GM11168 (cell line): ENCODE measurements around the gene AGFG1.

Experiments used
- in situ Hi-C: fragments of 300-500 bp; cut with MboI; formaldehyde crosslinking; loops from one replicate; pipeline ENCODE4 v1.12.0; 2022; ENCODE audit warnings: low sequenced_read_pairs; ENCODE audit not compliant: unreplicated experiment

AGFG1 gene

GRCh38 chr2:227460833-227461232, 11.1 kb upstream of the AGFG1 start:
- in situ Hi-C loops: no loop called here

- in situ Hi-C loops: no loop called here
These were observed 10.0 kb upstream of the AGFG1 start for GRCh38 chr2:227461811-227462461.

GRCh38 chr2:227462462-227462951, 9.4 kb upstream of the AGFG1 start:
- in situ Hi-C loops: no loop called here

GRCh38 chr2:227462972-227463931, 8.7 kb upstream of the AGFG1 start:
- in situ Hi-C loops: no loop called here

- in situ Hi-C loops: no loop called here
These were observed 7.6 kb upstream of the AGFG1 start for GRCh38 chr2:227464361-227464760.

GRCh38 chr2:227464851-227465250, 7.1 kb upstream of the AGFG1 start:
- in situ Hi-C loops: no loop called here

GRCh38 chr2:227466887-227467600, 4.9 kb upstream of the AGFG1 start:
- in situ Hi-C loops: no loop called here

- in situ Hi-C loops: no loop called here
These were observed 544 bp upstream of the AGFG1 start for GRCh38 chr2:227471412-227471811.

GRCh38 chr2:227472265-227473121, 537 bp downstream of the AGFG1 start:
- in situ Hi-C loops: no loop called here

- in situ Hi-C loops: no loop called here
These were observed 1.1 kb downstream of the AGFG1 start for GRCh38 chr2:227473122-227473461.

GRCh38 chr2:227473806-227474205, 1.9 kb downstream of the AGFG1 start:
- in situ Hi-C loops: no loop called here

GRCh38 chr2:227474410-227474809, 2.5 kb downstream of the AGFG1 start:
- in situ Hi-C loops: no loop called here

- in situ Hi-C loops: no loop called here
These were observed 5.3 kb downstream of the AGFG1 start for GRCh38 chr2:227477291-227477690.

- in situ Hi-C loops: no loop called here
These were observed 8.0 kb downstream of the AGFG1 start for GRCh38 chr2:227479865-227480475.

GRCh38 chr2:227480528-227480927, 8.6 kb downstream of the AGFG1 start:
- in situ Hi-C loops: no loop called here

- in situ Hi-C loops: no loop called here
These were observed 10.8 kb downstream of the AGFG1 start for GRCh38 chr2:227482638-227483340.

- in situ Hi-C loops: no loop called here
These were observed 13.5 kb downstream of the AGFG1 start for GRCh38 chr2:227485429-227485828.

- in situ Hi-C loops: no loop called here
These were observed 14.7 kb downstream of the AGFG1 start for GRCh38 chr2:227486688-227487087.

- in situ Hi-C loops: no loop called here
These were observed 16.1 kb downstream of the AGFG1 start for GRCh38 chr2:227488045-227488444.
